GM18498 (cell line): ENCODE results near the gene BZW1.
A peak's percentile ranks its signal among the peaks of the same experiment; 100 is the strongest.

Experiments
- ATAC-seq: cut with Tn5 transposase; IDR thresholded peaks from one replicate; pipeline ENCODE4 v1.9.1; 2021; ENCODE audit warnings: mild to moderate bottlenecking, moderate library complexity; ENCODE audit not compliant: unreplicated experiment

Gene BZW1

GRCh38 chr2:200829258-200829655 lies 17.5 kb downstream of the BZW1 start:
- no peak for ATAC-seq

- no peak for ATAC-seq
Observed at GRCh38 chr2:200834701-200835100, 23.0 kb downstream of the BZW1 start.

- no peak for ATAC-seq
Observed at GRCh38 chr2:200839513-200839912, 27.8 kb downstream of the BZW1 start.

GRCh38 chr2:200843993-200844948 lies 32.6 kb downstream of the BZW1 start:
- no peak for ATAC-seq

GRCh38 chr2:200845194-200845593 lies 33.5 kb downstream of the BZW1 start:
- no peak for ATAC-seq

- ATAC-seq = no peak
Observed at GRCh38 chr2:200845669-200846325, 34.1 kb downstream of the BZW1 start.

GRCh38 chr2:200847269-200847668 lies 35.6 kb downstream of the BZW1 start:
- no peak for ATAC-seq

- ATAC-seq = no peak
Observed at GRCh38 chr2:200847939-200848338, 36.2 kb downstream of the BZW1 start.

- ATAC-seq = no peak
Observed at GRCh38 chr2:200850512-200851256, 39.0 kb downstream of the BZW1 start.

GRCh38 chr2:200851398-200852248 lies 39.9 kb downstream of the BZW1 start:
- no peak for ATAC-seq

- no peak for ATAC-seq
Observed at GRCh38 chr2:200852605-200853004, 40.9 kb downstream of the BZW1 start.

- ATAC-seq = no peak
Observed at GRCh38 chr2:200856806-200857205, 45.1 kb downstream of the BZW1 start.

- ATAC-seq = no peak
Observed at GRCh38 chr2:200860092-200860795, 48.5 kb downstream of the BZW1 start.

- no peak for ATAC-seq
Observed at GRCh38 chr2:200861617-200862155, 50.0 kb downstream of the BZW1 start.

- ATAC-seq = no peak
Observed at GRCh38 chr2:200862532-200863000, 50.9 kb downstream of the BZW1 start.

- ATAC-seq = peak; percentile 5
Observed at GRCh38 chr2:200863782-200864175, 52.1 kb downstream of the BZW1 start.

GRCh38 chr2:200864176-200865034 lies 52.7 kb downstream of the BZW1 start, which contains the start of gene CLK1:
TSS of gene CLK1 (minus strand) at chr2:200864658. CDS start at chr2:200861862, 2,796 bp downstream.
- ATAC-seq = peak; percentile 87

- ATAC-seq = no peak
Observed at GRCh38 chr2:200869014-200869413, 57.3 kb downstream of the BZW1 start.
